GM12878 (cell line): Measurements from ENCODE around the gene LCN12. TPM values are rescaled to one million over a fixed set of nuclear protein-coding genes. Genes with fewer than 3 reads are reported as not detected.

ENCODE experiments used
- ATAC-seq: fragments of 200-7000 bp; cut with Tn5 transposase; 3 replicates; pipeline ENCODE4 v1.9.1; 2020; ENCODE audit warnings: mild to moderate bottlenecking, moderate library complexity
- BruUV-seq: library from RNA; stranded (reverse); fragments of 400-500 nt; replicated peaks from 2 replicates; lab custom pipeline; 2021; lab: Mats Ljungman, UMichigan
- CTCF ChIA-PET: fragments of 300-600 bp; sonication (Branson Sonifier 250); formaldehyde crosslinking; extraction: SDS; loops from one replicate; lab custom pipeline; 2021; ENCODE audit warnings: inconsistent platforms; lab: Yijun Ruan, JAX
- POLR2A ChIA-PET: fragments of 350-600 bp; formaldehyde crosslinking; extraction: SDS; loops from one replicate; lab custom pipeline; 2021; ENCODE audit warnings: inconsistent platforms; lab: Charles Lee
- RAD21 ChIA-PET: fragments of 300-600 bp; sonication (Branson Sonifier 250); formaldehyde crosslinking; loops from one replicate; lab custom pipeline; 2023; ENCODE audit warnings: antibody characterized with exemption; ENCODE audit not compliant: unreplicated experiment; lab: Charles Lee
- SMC1A ChIA-PET: fragments of 300-600 bp; sonication (Branson Sonifier 250); formaldehyde crosslinking; loops from one replicate; lab custom pipeline; 2023; ENCODE audit not compliant: unreplicated experiment, uncharacterized antibody; lab: Charles Lee
- DNase-seq: peaks from one replicate; pipeline ENCODE4 v3.0.0-alpha.2; 2011; ENCODE audit warnings: low read depth, low spot score
- FAIRE-seq: peaks from 3 replicates; lab custom pipeline; 2011; peaks lifted over from hg19 to GRCh38; lab: Jason Lieb, UNC
- H2AFZ ChIP-seq: 2 replicates; pipeline ENCODE4 v1.6.0; 2011; ENCODE audit warnings: low read depth, low read length, control low read depth; ENCODE audit not compliant: control insufficient read depth
- H3K27ac ChIP-seq: 2 replicates; pipeline ENCODE4 v1.5.1; 2011; ENCODE audit warnings: control low read depth; ENCODE audit not compliant: control insufficient read depth, insufficient read depth
- H3K27me3 ChIP-seq, 2 experiments: replicated peaks in 1 of 2; 2 replicates each; pipeline versions ENCODE4 v1.6.0 to v1.6.1; 2011; ENCODE audit warnings: low read length in 1 of 2; ENCODE audit not compliant: control insufficient read depth in 2 of 2, insufficient read depth in 2 of 2
- H3K36me3 ChIP-seq, 2 experiments: 2 replicates each; pipeline ENCODE4 v1.5.1; 2011; ENCODE audit warnings: low read length in 1 of 2; ENCODE audit not compliant: control insufficient read depth in 2 of 2, insufficient read depth in 2 of 2
- H3K4me1 ChIP-seq: 2 replicates; pipeline ENCODE4 v1.6.1; 2011; ENCODE audit warnings: mild to moderate bottlenecking, low read length, moderate library complexity, mixed read lengths; ENCODE audit not compliant: control insufficient read depth, insufficient read depth
- H3K4me2 ChIP-seq: 2 replicates; pipeline ENCODE4 v1.6.0; 2011; ENCODE audit warnings: control low read depth; ENCODE audit not compliant: control insufficient read depth, insufficient read depth
- H3K4me3 ChIP-seq: fragments of 200-600 bp; sonication (generic); 2 replicates; pipeline ENCODE4 v1.5.1; 2016
- H3K79me2 ChIP-seq: 2 replicates; pipeline ENCODE4 v1.6.0; 2011; ENCODE audit warnings: low read length; ENCODE audit not compliant: control insufficient read depth, insufficient read depth
- H3K9ac ChIP-seq: 2 replicates; pipeline ENCODE4 v1.8.0; 2011; ENCODE audit warnings: low read length, control low read depth, mixed read lengths; ENCODE audit not compliant: control insufficient read depth, insufficient read depth
- H3K9me3 ChIP-seq: replicated peaks from 3 replicates; pipeline ENCODE4 v1.5.1; 2011; ENCODE audit warnings: mild to moderate bottlenecking, low read length; ENCODE audit not compliant: control insufficient read depth, insufficient read depth
- H4K20me1 ChIP-seq: 2 replicates; pipeline ENCODE4 v1.6.0; 2011; ENCODE audit not compliant: control insufficient read depth, insufficient read depth
- BACH1 ChIP-seq: fragments of 450-650 bp; IDR thresholded peaks from 2 replicates; pipeline ENCODE4 v1.6.1; 2017; ENCODE audit warnings: mild to moderate bottlenecking, borderline replicate concordance
- BMI1 ChIP-seq: fragments of 450-650 bp; IDR thresholded peaks from 2 replicates; pipeline ENCODE4 v1.6.1; 2016; ENCODE audit warnings: mild to moderate bottlenecking, moderate library complexity, borderline replicate concordance
- EZH2 ChIP-seq: IDR thresholded peaks from 2 replicates; pipeline ENCODE4 v1.6.1; 2012; ENCODE audit warnings: low read depth, mild to moderate bottlenecking, control low read depth, inconsistent platforms, low read length, borderline replicate concordance; ENCODE audit not compliant: control insufficient read depth
- IKZF2 ChIP-seq, 2 experiments: fragments of 450-650 bp; IDR thresholded peaks; 2 replicates each; pipeline ENCODE4 v1.6.1; 2017; ENCODE audit warnings: mild to moderate bottlenecking in 2 of 2, moderate library complexity in 2 of 2
- IRF3 ChIP-seq: fragments of 450-650 bp; IDR thresholded peaks from 2 replicates; pipeline ENCODE4 v1.6.1; 2014; ENCODE audit warnings: mild to moderate bottlenecking
- KAT2A ChIP-seq: conservative IDR thresholded peaks from 2 replicates; pipeline ENCODE4 v1.6.1; 2011; ENCODE audit warnings: low read depth, low read length; ENCODE audit not compliant: control insufficient read depth
- NFYB ChIP-seq: IDR thresholded peaks from 2 replicates; pipeline ENCODE4 v1.6.1; 2011; ENCODE audit warnings: low read depth, mild to moderate bottlenecking, low read length, improper control_type of control experiment, moderate library complexity; ENCODE audit not compliant: insufficient read depth
- RFX5 ChIP-seq: IDR thresholded peaks from 2 replicates; pipeline ENCODE4 v1.6.1; 2011; ENCODE audit warnings: low read depth, low read length, improper control_type of control experiment
- SKIL ChIP-seq: fragments of 450-650 bp; IDR thresholded peaks from 2 replicates; pipeline ENCODE4 v1.6.1; 2017; ENCODE audit warnings: mild to moderate bottlenecking, low read depth, inconsistent platforms; ENCODE audit not compliant: poor library complexity, severe bottlenecking
- SMAD5 ChIP-seq: IDR thresholded peaks from 2 replicates; pipeline ENCODE4 v1.6.1; 2016; ENCODE audit warnings: antibody characterized with exemption, low read depth
- SP1 ChIP-seq: IDR thresholded peaks from one replicate; pipeline ENCODE4 v1.6.1; 2011; ENCODE audit warnings: low read depth, low read length
- USF1 ChIP-seq: IDR thresholded peaks from 2 replicates; pipeline ENCODE4 v1.6.1; 2011; ENCODE audit warnings: borderline replicate concordance, low read depth, mild to moderate bottlenecking, moderate library complexity, mixed read lengths, low read length; ENCODE audit not compliant: insufficient read depth; ENCODE audit errors: extremely low read length
- ZNF217 ChIP-seq: fragments of 450-650 bp; IDR thresholded peaks from 2 replicates; pipeline ENCODE4 v1.6.1; 2017; ENCODE audit warnings: antibody characterized with exemption, mild to moderate bottlenecking
- ZNF24 ChIP-seq: fragments of 450-650 bp; IDR thresholded peaks from 2 replicates; pipeline ENCODE4 v1.6.1; 2017; ENCODE audit warnings: antibody characterized with exemption, mild to moderate bottlenecking
- ZNF384 ChIP-seq: IDR thresholded peaks from 2 replicates; pipeline ENCODE4 v1.6.1; 2012; ENCODE audit warnings: low read depth, mild to moderate bottlenecking, low read length, improper control_type of control experiment, borderline replicate concordance
- ZZZ3 ChIP-seq: IDR thresholded peaks from 2 replicates; pipeline ENCODE4 v1.6.1; 2011; ENCODE audit warnings: low read depth; ENCODE audit not compliant: control insufficient read depth, insufficient read length
- WGBS: methylation state at CpG from one replicate; pipeline ENCODE4 v1.1.6; 2016; ENCODE audit warnings: low lambda C conversion rate; ENCODE audit not compliant: insufficient replicate concordance, insufficient coverage; ENCODE audit errors: missing lambda C conversion rate; 5-methylcytosine and 5-hydroxymethylcytosine counted together
- in situ Hi-C: fragments of 300-500 bp; cut with MboI; formaldehyde crosslinking; loops from 9 replicates; pipeline ENCODE4 v1.14.3; 2018; ENCODE audit warnings: mixed read lengths
- intact Hi-C: fragments of 100-400 bp; cut with micrococcal nuclease; formaldehyde crosslinking; loops from one replicate; pipeline ENCODE4 v1.14.2; 2022; ENCODE audit not compliant: unreplicated experiment
- polyA plus RNA-seq, 11 experiments: library from polyadenylated mRNA; depleted of rRNA in 4 of 11; unstranded in 6 of 11; stranded (reverse) in 5 of 11; fragments of >200 nt; fragmentation: Nextera tagmentation in 4 of 11; fragmentation: Illumina TruSeq in 1 of 11; extraction: Ambion mirVana in 4 of 11; extraction: Trizol in 1 of 11; gene quantifications; 1 replicate in 1 of 11; 2 replicates in 10 of 11; pipeline versions ENCODE4 v1.2.1 to v1.2.3, GENCODE V29; 2011 to 2016; ENCODE audit warnings: inconsistent platforms in 2 of 11, missing spikeins in 2 of 11, low read depth in 1 of 11
- total RNA-seq, 4 experiments: library from RNA; depleted of rRNA in 3 of 4; stranded (reverse); fragments of >200 nt in 3 of 4; fragmentation: Illumina TruSeq in 1 of 4; extraction: Trizol in 1 of 4; gene quantifications; 2 replicates each; pipeline versions ENCODE4 v1.2.1 to v1.2.3, GENCODE V29; 2013 to 2021

The LCN12 gene
- total and polyA plus RNA-seq, 10 of the 15 experiments (the other 5 are each of a cell fraction or from before 2014, with no cell fraction given): 0.06 to 0.64 (median 0.40) TPM; not detected in 3

- intact Hi-C loops (no loop called here), in situ Hi-C loops (no loop called here)
- FAIRE-seq (no peak), DNase-seq (no peak), ATAC-seq (no peak)
- H3K4me3 ChIP-seq: no peak overlapping the region
- H3K9ac ChIP-seq: no peak overlapping the region
- H4K20me1 ChIP-seq: no peaks in the 10 kb centered on the region; the same call in 1 of the 2 replicates
- ChIA-PET CTCF (interaction anchor here (0.8 kb wide), 1 partner anchor 21 kb away, joined by 4 read pairs; no protein-coding TSS in a partner anchor), POLR2A (no interaction called here), RAD21 (no interaction called here), SMC1A (no interaction called here)
- no peaks in the 10 kb centered on the region for H3K36me3 ChIP-seq
- BruUV-seq: no TSS peak
- no peak overlapping the region for H3K27ac ChIP-seq
- no peaks in the 10 kb centered on the region for H3K9me3 ChIP-seq
- H3K4me2 ChIP-seq: no peak overlapping the region
- no peak overlapping the region for H2AFZ ChIP-seq
- no peaks in the 10 kb centered on the region for H3K27me3 ChIP-seq
- 32% methylated on average over 17 of the region's 17 CpGs for WGBS
- no peaks in the 10 kb centered on the region for H3K79me2 ChIP-seq
- peaks cover 7% of the 10 kb centered on the region for H3K4me1 ChIP-seq
- no peak for TF ChIP-seq SP1
- no peak for TF ChIP-seq ZNF217
- TF ChIP-seq ZNF384: no peak
- no peak for TF ChIP-seq USF1
- TF ChIP-seq BACH1: no peak
- no peak for TF ChIP-seq IKZF2 (IDR thresholded peaks at IDR 0.05)
- no peak for TF ChIP-seq SMAD5
- no peak for TF ChIP-seq NFYB
- no peak for TF ChIP-seq ZZZ3
- TF ChIP-seq SKIL: no peak
- TF ChIP-seq IRF3: no peak
- TF ChIP-seq KAT2A: no peak
- TF ChIP-seq RFX5: no peak
- no peak for TF ChIP-seq ZNF24
- TF ChIP-seq BMI1: no peak
- no peak for TF ChIP-seq EZH2
Observed at GRCh38 chr9:136968333-136969127, 16.5 kb downstream of the LCN12 start.
